ENCODE results near the gene MYORG.

DNA sequence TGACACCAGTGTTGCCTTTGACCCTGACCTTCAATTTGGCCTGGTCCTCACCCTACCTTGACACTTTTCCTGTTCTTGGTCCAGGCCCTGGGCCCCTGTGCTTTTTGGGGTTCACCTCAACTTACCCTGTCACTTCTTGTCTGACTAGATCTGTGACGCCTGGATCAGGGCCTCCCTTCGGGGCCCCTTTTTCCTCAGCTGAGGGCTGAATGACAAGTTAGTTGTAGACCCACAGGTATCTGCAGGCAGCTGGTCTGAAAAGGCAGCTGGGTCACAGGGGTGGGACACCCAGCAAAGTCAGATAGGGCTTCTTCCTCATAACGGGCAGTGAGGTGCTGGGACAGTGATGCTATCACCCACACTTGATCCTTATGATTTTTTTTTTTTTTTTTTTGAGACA, 10.0 kb upstream of the MYORG start:
- TF ChIP-seq POLR2A (IDR thresholded peaks at IDR 0.05) (no peak), EP300 (IDR thresholded peaks at IDR 0.05; ENCODE audit: low read depth) (no peak)

Data from transverse colon (tissue), 1 donor.